ENCODE measurements around the gene RPE65. TPM values are rescaled to one million over a fixed set of nuclear protein-coding genes. Genes with fewer than 3 reads are reported as not detected.

RPE65 gene
- total RNA-seq, 2 experiments from 2014 or later, result not detected

DNA sequence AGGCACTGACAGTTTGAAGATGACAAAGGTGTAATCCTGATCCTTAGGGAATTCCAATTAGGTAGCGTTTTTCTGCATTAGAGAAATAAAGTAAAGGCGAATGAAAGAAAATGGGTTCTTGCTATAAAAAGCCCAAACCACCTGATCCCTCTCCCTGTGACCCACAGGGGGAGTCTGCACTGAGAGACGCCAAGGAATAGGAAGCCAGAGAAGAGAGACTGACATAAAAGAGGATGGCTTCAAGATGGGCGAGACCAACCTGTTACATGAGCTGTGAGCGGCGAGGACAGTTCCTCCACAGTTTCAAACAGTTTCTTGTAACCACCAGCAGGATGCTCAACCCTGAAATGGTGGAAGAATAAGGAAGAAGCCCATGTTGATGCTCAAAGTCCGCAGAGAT lies 1.4 kb downstream of the RPE65 start:
- POLR2A ChIA-PET, result no interaction called here
- Mint-ChIP-seq H3K27me3 (peaks cover 4% of the 10 kb centered on the region), H3K27ac (no peak overlapping the region), H3K36me3 (ENCODE audit: low read depth) (no peaks in the 10 kb centered on the region), H3K9me3 (ENCODE audit: low read depth) (no peaks in the 10 kb centered on the region), H3K4me3 (no peak overlapping the region), H3K4me1 (no peaks in the 10 kb centered on the region)
- CTCF ChIA-PET, result no interaction called here
- ATAC-seq, result no peak
- DNase-seq, result no peak
- intact Hi-C loops (cut with DNase I, micrococcal nuclease), result no loop called here

DNA sequence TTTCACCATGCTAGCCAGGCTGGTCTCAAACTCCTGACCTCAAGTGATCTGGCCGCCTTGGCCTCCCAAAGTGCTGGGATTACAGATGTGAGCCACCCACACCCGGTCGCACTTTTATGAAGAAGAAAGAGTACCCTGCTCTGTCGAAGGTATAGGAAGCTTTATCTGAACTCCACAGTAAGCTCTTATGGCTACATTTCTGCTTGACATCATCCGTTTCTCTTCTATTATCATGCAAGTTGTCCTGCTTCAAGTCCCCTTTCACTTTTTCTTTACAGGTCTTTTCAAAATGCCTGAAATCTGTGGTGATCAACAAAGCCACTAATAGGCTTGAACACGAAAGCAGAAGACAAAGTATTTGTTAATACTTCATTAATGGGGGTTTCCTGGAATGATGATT lies 4.0 kb downstream of the RPE65 start:
- Mint-ChIP-seq H3K27ac (no peak overlapping the region), H3K4me3 (no peak overlapping the region)
- POLR2A ChIA-PET, result no interaction called here

DNA sequence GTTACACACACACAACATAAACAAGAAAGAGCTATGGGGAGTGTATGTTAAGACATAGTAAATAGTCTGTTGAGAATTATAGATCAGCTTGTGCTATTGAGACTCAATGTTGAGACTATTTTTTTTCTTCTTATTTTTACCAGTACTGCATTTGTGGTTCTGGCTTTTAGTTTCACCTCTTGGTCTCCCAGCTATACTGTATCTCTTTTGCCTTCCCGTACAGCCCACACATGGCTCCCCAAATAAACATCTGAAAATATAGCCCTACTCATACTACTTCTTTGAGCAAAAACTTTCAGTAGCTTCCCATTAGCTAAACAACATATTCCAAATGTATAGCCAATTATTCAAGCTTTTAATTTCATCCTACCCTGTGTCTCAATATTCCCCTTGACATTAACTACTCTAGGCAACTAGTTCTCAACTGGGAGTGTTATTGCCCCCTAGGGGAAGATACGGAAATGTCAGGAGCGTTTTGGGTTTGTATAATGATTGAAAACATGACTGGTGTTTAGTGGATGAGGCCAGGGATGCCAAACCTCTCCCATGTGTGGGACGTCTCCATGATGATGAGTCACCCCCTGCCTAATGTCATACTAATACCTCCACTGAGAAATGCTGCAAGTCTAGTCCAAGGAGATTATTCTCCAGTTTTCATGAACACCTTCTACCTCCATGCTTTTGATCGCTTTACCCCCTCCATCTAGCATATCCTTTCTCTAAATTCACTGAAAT lies 6.8 kb downstream of the RPE65 start:
- no peak overlapping the region for H3K4me3 Mint-ChIP-seq
- H3K9me3 Mint-ChIP-seq (ENCODE audit: low read depth), result no peaks in the 10 kb centered on the region
- peaks cover 11% of the 10 kb centered on the region for H3K27me3 Mint-ChIP-seq
- POLR2A ChIA-PET, result no interaction called here
- H3K27ac Mint-ChIP-seq, result no peak overlapping the region
- intact Hi-C loops (cut with DNase I, micrococcal nuclease), result loop anchor here (2.0 to 5.0 kb wide), 3 partner anchors 322 to 591 kb away; no protein-coding TSS in a partner anchor
- H3K36me3 Mint-ChIP-seq (ENCODE audit: low read depth), result no peaks in the 10 kb centered on the region
- ATAC-seq (no peak), DNase-seq (peak; percentile 37)
- CTCF ChIA-PET, result interaction anchor here (0.6 to 2.9 kb wide), 5 partner anchors 13 to 384 kb away, joined by 3 to 11 read pairs (median 4); no protein-coding TSS in a partner anchor
- no peaks in the 10 kb centered on the region for H3K4me1 Mint-ChIP-seq

More for the DNA sequence above, 4.0 kb downstream of the RPE65 start:
- Mint-ChIP-seq H3K9me3 (ENCODE audit: low read depth) (no peaks in the 10 kb centered on the region), H3K36me3 (ENCODE audit: low read depth) (no peaks in the 10 kb centered on the region), H3K27me3 (peaks cover 6% of the 10 kb centered on the region), H3K4me1 (no peaks in the 10 kb centered on the region)
- CTCF ChIA-PET, result no interaction called here
- ATAC-seq, result no peak
- intact Hi-C loops (cut with DNase I, micrococcal nuclease), result no loop called here
- no peak for DNase-seq

DNA sequence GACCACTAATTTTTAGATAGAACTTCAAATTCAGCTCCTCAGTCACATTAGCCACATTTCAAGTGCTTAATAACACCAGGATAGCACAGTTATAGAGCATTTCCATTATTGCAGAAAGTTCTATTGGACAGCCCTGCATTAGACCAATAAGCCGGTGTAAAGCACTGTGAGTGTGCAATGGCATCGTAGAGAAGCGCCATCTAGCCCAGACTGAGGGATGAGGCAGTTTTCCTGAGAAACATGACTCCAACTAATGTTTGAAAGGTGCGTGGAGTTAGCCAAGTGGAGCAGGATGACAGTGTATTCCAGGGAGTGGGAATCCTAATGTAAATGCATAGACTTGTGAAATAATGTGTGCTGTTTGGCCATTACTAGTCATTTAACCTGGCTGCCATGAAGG lies 7.7 kb downstream of the RPE65 start:
- Mint-ChIP-seq H3K36me3 (ENCODE audit: low read depth) (no peaks in the 10 kb centered on the region), H3K27me3 (peaks cover 11% of the 10 kb centered on the region), H3K27ac (no peak overlapping the region), H3K9me3 (ENCODE audit: low read depth) (no peaks in the 10 kb centered on the region), H3K4me1 (no peaks in the 10 kb centered on the region), H3K4me3 (no peak overlapping the region)
- intact Hi-C loops (cut with DNase I, micrococcal nuclease), result loop anchor here (2.0 to 5.0 kb wide), 3 partner anchors 321 to 590 kb away; no protein-coding TSS in a partner anchor
- ChIA-PET POLR2A (no interaction called here), CTCF (no interaction called here)
- DNase-seq, result no peak
- no peak for ATAC-seq

DNA sequence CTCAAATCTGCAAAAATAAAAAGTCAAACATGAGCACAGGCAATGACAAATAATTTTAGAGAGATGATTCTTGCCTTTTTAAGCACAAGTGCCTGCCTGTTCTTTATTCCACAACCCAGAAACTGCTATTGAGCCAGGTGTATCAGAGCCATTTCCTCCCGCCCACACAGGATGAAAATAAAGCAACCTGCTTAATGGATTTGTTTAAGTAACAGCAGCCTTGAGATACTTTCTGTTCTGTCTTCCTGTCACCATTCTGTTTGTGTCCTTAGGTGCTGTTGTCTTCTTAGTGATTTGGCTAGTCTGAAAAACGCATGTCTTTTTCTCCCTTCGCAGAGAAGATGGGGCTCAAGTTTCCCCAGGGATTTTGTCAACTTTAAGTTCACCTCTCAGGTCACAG lies 11.4 kb downstream of the RPE65 start:
- H3K9me3 Mint-ChIP-seq (ENCODE audit: low read depth), result no peaks in the 10 kb centered on the region
- DNase-seq (no peak), ATAC-seq (no peak)
- H3K4me1 Mint-ChIP-seq, result no peaks in the 10 kb centered on the region
- H3K27me3 Mint-ChIP-seq, result peaks cover 10% of the 10 kb centered on the region
- POLR2A ChIA-PET, result no interaction called here
- no peak overlapping the region for H3K27ac Mint-ChIP-seq
- CTCF ChIA-PET, result no interaction called here
- H3K36me3 Mint-ChIP-seq (ENCODE audit: low read depth), result no peaks in the 10 kb centered on the region
- no peak overlapping the region for H3K4me3 Mint-ChIP-seq
- intact Hi-C loops (cut with DNase I, micrococcal nuclease), result no loop called here

DNA sequence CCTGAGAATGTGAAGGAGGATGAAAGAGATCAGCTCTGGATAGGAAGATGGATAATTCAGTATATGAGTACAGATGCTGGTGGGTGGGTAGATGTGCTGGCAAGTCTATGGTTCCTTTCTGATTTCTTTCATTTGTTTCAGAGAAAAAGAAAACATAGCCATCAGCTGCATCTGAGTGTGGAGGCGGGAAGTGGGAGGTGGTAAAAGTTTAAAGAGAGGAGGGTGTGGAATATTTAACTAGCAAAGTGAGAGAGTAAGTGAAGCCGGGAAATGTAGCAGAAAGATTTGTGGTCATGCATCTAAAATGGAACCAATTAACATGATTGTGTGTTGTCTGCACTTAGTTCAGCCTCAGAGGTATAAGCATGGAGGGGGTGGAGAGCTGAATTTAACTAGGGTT lies 16.4 kb downstream of the RPE65 start:
- peaks cover 4% of the 10 kb centered on the region for H3K27me3 Mint-ChIP-seq
- ATAC-seq, result no peak
- no peaks in the 10 kb centered on the region for H3K4me1 Mint-ChIP-seq
- H3K36me3 Mint-ChIP-seq (ENCODE audit: low read depth), result no peaks in the 10 kb centered on the region
- no peak overlapping the region for H3K27ac Mint-ChIP-seq
- H3K4me3 Mint-ChIP-seq, result no peak overlapping the region
- CTCF ChIA-PET, result no interaction called here
- DNase-seq, result no peak
- intact Hi-C loops (cut with DNase I, micrococcal nuclease), result no loop called here
- POLR2A ChIA-PET, result no interaction called here
- no peaks in the 10 kb centered on the region for H3K9me3 Mint-ChIP-seq (ENCODE audit: low read depth)

DNA sequence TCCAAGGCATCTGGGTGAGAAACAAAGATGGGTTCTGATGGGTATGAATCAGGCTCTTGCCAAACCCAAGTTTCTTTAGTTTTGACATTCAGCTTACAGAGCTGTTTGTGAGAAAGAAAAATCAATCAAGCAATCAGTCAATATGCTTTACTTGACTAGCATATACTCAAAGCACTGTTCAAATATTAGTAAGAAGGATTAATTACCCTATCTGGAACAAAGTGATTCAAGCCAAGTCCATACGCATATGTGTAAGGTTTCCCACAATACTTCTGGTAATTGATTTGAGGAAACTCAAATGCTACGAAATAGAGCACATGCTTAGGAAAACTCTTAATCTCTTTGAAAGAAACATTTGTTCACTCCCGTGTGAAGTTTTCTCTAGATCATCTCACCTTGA lies 18.7 kb downstream of the RPE65 start:
- peaks cover 2% of the 10 kb centered on the region for H3K27me3 Mint-ChIP-seq
- no peak overlapping the region for H3K27ac Mint-ChIP-seq
- no peaks in the 10 kb centered on the region for H3K36me3 Mint-ChIP-seq (ENCODE audit: low read depth)
- ChIA-PET CTCF (interaction anchor here (1.0 kb wide), 1 partner anchor 12 kb away, joined by 3 read pairs; no protein-coding TSS in a partner anchor), POLR2A (no interaction called here)
- H3K9me3 Mint-ChIP-seq (ENCODE audit: low read depth), result no peaks in the 10 kb centered on the region
- DNase-seq (no peak), ATAC-seq (no peak)
- H3K4me3 Mint-ChIP-seq, result no peak overlapping the region
- intact Hi-C loops (cut with DNase I, micrococcal nuclease), result no loop called here
- no peaks in the 10 kb centered on the region for H3K4me1 Mint-ChIP-seq

DNA sequence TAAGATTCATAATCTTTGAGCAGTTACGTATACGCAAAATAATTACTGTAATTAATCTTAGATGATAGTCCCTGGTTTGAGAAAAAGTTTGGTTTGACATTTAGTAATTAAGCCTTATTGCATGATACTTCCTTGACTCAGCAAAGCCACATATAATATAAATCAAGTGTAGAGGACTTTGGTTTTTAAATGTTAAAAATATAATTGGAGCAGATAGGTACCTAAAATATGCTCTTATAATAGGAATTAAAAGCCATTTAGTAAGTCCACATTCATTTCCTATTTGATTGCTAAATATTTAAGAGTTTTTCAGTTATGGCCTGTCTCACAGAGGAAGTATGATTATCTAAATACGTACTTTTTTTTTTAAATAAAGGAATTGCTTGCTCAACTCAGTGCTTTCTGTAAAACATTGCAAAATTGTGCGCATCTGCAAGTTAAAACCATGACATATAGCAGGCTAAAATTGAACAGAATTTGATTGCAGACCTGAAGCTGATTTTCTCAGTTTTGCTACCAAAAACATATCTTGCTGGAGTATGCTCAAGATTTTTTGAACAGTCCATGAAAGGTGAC lies 20.4 kb downstream of the RPE65 start:
- Mint-ChIP-seq H3K4me3 (no peak overlapping the region), H3K4me1 (no peaks in the 10 kb centered on the region), H3K36me3 (ENCODE audit: low read depth) (no peaks in the 10 kb centered on the region), H3K9me3 (ENCODE audit: low read depth) (no peaks in the 10 kb centered on the region), H3K27ac (no peak overlapping the region), H3K27me3 (peaks cover 2% of the 10 kb centered on the region)
- ATAC-seq, result no peak
- ChIA-PET CTCF (interaction anchor here (1.0 kb wide), 1 partner anchor 10 kb away, joined by 3 read pairs; no protein-coding TSS in a partner anchor), POLR2A (no interaction called here)
- no peak for DNase-seq
- intact Hi-C loops (cut with DNase I, micrococcal nuclease), result no loop called here

DNA sequence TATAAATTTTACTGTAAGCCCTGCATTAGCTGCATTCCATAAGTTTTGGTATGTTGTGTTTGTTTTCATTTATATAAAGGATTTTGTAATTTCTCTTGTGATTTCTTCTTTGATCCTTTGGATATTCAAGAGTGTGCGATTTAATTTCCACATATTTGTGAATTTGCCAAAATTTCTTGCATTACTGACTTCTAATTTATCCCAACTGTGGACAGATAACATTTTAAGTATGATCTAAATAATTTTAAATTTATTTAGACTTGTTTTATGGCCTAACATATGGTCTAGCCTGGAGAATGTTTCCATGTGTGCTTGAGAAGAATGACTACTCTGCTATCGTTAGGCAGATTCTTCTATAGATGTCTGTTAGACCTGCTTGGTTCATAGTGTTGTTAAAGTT lies 23.2 kb downstream of the RPE65 start:
- Mint-ChIP-seq H3K4me3 (no peak overlapping the region), H3K36me3 (ENCODE audit: low read depth) (no peaks in the 10 kb centered on the region), H3K4me1 (no peaks in the 10 kb centered on the region), H3K27ac (no peak overlapping the region), H3K27me3 (peaks cover 4% of the 10 kb centered on the region), H3K9me3 (ENCODE audit: low read depth) (no peaks in the 10 kb centered on the region)
- intact Hi-C loops (cut with DNase I, micrococcal nuclease), result no loop called here
- no peak for DNase-seq
- no peak for ATAC-seq
- ChIA-PET CTCF (no interaction called here), POLR2A (no interaction called here)

DNA sequence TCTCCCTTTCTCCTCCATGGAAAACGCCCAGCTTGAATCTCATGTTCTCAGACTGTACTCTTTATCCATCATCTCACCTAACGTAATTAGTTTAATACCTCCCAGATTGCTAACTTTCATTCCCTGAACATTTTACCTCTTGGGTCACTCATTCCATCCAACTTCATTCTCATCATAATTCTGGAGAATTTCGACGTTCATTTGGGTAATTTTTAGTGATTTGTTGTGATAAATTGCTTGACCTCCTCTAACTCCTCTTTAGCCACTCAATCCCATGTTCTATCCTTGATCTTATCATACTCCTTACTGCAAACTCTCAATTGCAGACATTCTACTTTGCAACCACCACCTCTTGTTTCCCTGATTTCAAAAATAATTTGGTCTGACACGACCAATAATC lies 28.4 kb downstream of the RPE65 start:
- Mint-ChIP-seq H3K4me3 (no peak overlapping the region), H3K9me3 (ENCODE audit: low read depth) (no peaks in the 10 kb centered on the region), H3K4me1 (no peaks in the 10 kb centered on the region), H3K36me3 (ENCODE audit: low read depth) (no peaks in the 10 kb centered on the region), H3K27me3 (peaks cover 4% of the 10 kb centered on the region), H3K27ac (no peak overlapping the region)
- DNase-seq (no peak), ATAC-seq (no peak)
- ChIA-PET CTCF (no interaction called here), POLR2A (no interaction called here)
- intact Hi-C loops (cut with DNase I, micrococcal nuclease), result no loop called here

DNA sequence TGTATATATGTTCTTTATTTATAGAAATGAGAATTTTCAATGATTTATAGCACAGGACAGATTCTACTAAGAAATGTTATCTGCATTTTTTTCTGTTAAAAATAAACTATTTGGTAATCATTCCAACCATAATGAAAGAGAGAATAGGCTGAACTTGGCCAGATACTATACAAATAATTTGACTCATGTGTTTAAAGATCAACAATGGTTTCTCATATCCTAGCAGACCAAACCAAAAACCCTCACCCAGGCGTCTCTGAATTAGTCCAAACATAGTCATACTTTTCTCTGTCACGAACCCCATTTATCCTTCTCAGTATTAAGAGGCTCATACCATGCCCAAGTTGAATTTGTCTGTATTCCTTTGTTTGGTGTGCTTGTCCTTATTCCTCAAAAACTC lies 40.3 kb downstream of the RPE65 start:
- intact Hi-C loops (cut with DNase I, micrococcal nuclease), result no loop called here
- DNase-seq (no peak), ATAC-seq (no peak)
- Mint-ChIP-seq H3K4me3 (no peak overlapping the region), H3K9me3 (ENCODE audit: low read depth) (no peaks in the 10 kb centered on the region), H3K27me3 (no peaks in the 10 kb centered on the region), H3K36me3 (ENCODE audit: low read depth) (no peaks in the 10 kb centered on the region), H3K27ac (no peak overlapping the region), H3K4me1 (no peaks in the 10 kb centered on the region)
- ChIA-PET CTCF (no interaction called here), POLR2A (no interaction called here)

DNA sequence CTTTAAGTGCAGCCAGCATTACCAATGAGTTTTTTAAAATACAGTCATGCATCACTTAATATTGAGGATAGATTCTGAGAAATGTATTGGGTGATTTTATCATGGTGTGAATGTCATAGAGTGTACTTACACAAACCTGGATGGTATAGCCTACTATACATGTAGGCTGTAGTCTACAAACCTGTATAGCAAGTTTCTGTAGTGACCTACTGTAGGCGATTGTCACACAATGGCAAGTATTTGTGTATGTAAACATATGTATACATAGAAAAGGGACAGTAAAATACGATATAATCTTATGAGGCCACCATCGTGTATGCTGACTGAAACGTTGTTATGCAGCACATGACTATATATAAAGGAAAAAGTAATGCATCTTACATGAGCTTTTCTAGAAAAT lies 48.2 kb downstream of the RPE65 start:
- DNase-seq (no peak), ATAC-seq (no peak)
- H3K27me3 Mint-ChIP-seq, result no peaks in the 10 kb centered on the region
- ChIA-PET CTCF (no interaction called here), POLR2A (no interaction called here)
- no peak overlapping the region for H3K4me3 Mint-ChIP-seq
- H3K36me3 Mint-ChIP-seq (ENCODE audit: low read depth), result no peaks in the 10 kb centered on the region
- H3K27ac Mint-ChIP-seq, result no peak overlapping the region
- intact Hi-C loops (cut with DNase I, micrococcal nuclease), result no loop called here
- H3K9me3 Mint-ChIP-seq (ENCODE audit: low read depth), result no peaks in the 10 kb centered on the region
- H3K4me1 Mint-ChIP-seq, result no peaks in the 10 kb centered on the region
